ENCODE measurements around the gene TMEM225.
"Not testable (repeated sequence)": the region's sequence is repeated elsewhere in the genome, so short reads cannot be mapped to it uniquely, and the experiment has no call there.

Gene TMEM225

GRCh38 chr11:123880912-123881311 is 4.6 kb downstream of the TMEM225 start:
- TF ChIP-seq SPI1 (IDR thresholded peaks at IDR 0.05; ENCODE audit: low read depth, low read length) (no peak), POLR2A (IDR thresholded peaks at IDR 0.05; ENCODE audit: low read depth, low read length) (no peak), POU2F2 (IDR thresholded peaks at IDR 0.05; ENCODE audit: low read depth, low read length) (no peak), PAX5 (IDR thresholded peaks at IDR 0.05; ENCODE audit: insufficient read depth, low read length, severe bottlenecking) (no peak), POLR2AphosphoS5 (IDR thresholded peaks at IDR 0.05; ENCODE audit: low read depth, low read length) (no peak)
- FAIRE-seq (no peak), DNase-seq (ENCODE audit: insufficient read length, low spot score) (no peak)

GRCh38 chr11:123867795-123868194 is 17.7 kb downstream of the TMEM225 start:
- not testable (repeated sequence) for FAIRE-seq; DNase-seq (ENCODE audit: insufficient read length, low spot score)

- not testable (repeated sequence) for FAIRE-seq
Observed at GRCh38 chr11:123865293-123865692, 20.2 kb downstream of the TMEM225 start.

GRCh38 chr11:123859731-123860130 is 25.7 kb downstream of the TMEM225 start:
- FAIRE-seq (no peak), DNase-seq (ENCODE audit: insufficient read length, low spot score) (no peak)
- TF ChIP-seq SPI1 (IDR thresholded peaks at IDR 0.05; ENCODE audit: low read depth, low read length) (no peak), POLR2A (IDR thresholded peaks at IDR 0.05; ENCODE audit: low read depth, low read length) (no peak), POU2F2 (IDR thresholded peaks at IDR 0.05; ENCODE audit: low read depth, low read length) (no peak), POLR2AphosphoS5 (IDR thresholded peaks at IDR 0.05; ENCODE audit: low read depth, low read length) (no peak), PAX5 (IDR thresholded peaks at IDR 0.05; ENCODE audit: insufficient read depth, low read length, severe bottlenecking) (no peak), TAF1 (IDR thresholded peaks at IDR 0.05; ENCODE audit: low read depth, low read length) (no peak)

More at GRCh38 chr11:123865293-123865692, 20.2 kb downstream of the TMEM225 start:
- not testable (repeated sequence) for DNase-seq (ENCODE audit: insufficient read length, low spot score)

GRCh38 chr11:123856444-123856843 is 29.0 kb downstream of the TMEM225 start:
- FAIRE-seq (no peak), DNase-seq (ENCODE audit: insufficient read length, low spot score) (no peak)
- no peak for TF ChIP-seq POLR2AphosphoS5 (IDR thresholded peaks at IDR 0.05; ENCODE audit: low read depth, low read length)
- no peak for TF ChIP-seq PAX5 (IDR thresholded peaks at IDR 0.05; ENCODE audit: insufficient read depth, low read length, severe bottlenecking)
- no peak for TF ChIP-seq POU2F2 (IDR thresholded peaks at IDR 0.05; ENCODE audit: low read depth, low read length)
- TF ChIP-seq TAF1 (IDR thresholded peaks at IDR 0.05; ENCODE audit: low read depth, low read length) = no peak

GRCh38 chr11:123853038-123853437 is 32.4 kb downstream of the TMEM225 start:
- DNase-seq (ENCODE audit: insufficient read length, low spot score) (no peak), FAIRE-seq (no peak)
- TF ChIP-seq POU2F2 (IDR thresholded peaks at IDR 0.05; ENCODE audit: low read depth, low read length) (no peak), POLR2A (IDR thresholded peaks at IDR 0.05; ENCODE audit: low read depth, low read length) (no peak), SPI1 (IDR thresholded peaks at IDR 0.05; ENCODE audit: low read depth, low read length) (no peak), PAX5 (IDR thresholded peaks at IDR 0.05; ENCODE audit: insufficient read depth, low read length, severe bottlenecking) (no peak), POLR2AphosphoS5 (IDR thresholded peaks at IDR 0.05; ENCODE audit: low read depth, low read length) (no peak), TAF1 (IDR thresholded peaks at IDR 0.05; ENCODE audit: low read depth, low read length) (no peak)

GRCh38 chr11:123852321-123852720 is 33.1 kb downstream of the TMEM225 start:
- FAIRE-seq (no peak), DNase-seq (ENCODE audit: insufficient read length, low spot score) (no peak)
- TF ChIP-seq SPI1 (IDR thresholded peaks at IDR 0.05; ENCODE audit: low read depth, low read length) = no peak
- no peak for TF ChIP-seq POU2F2 (IDR thresholded peaks at IDR 0.05; ENCODE audit: low read depth, low read length)
- no peak for TF ChIP-seq PAX5 (IDR thresholded peaks at IDR 0.05; ENCODE audit: insufficient read depth, low read length, severe bottlenecking)
- TF ChIP-seq POLR2A (IDR thresholded peaks at IDR 0.05; ENCODE audit: low read depth, low read length) = no peak
- TF ChIP-seq POLR2AphosphoS5 (IDR thresholded peaks at IDR 0.05; ENCODE audit: low read depth, low read length) = no peak
- no peak for TF ChIP-seq TAF1 (IDR thresholded peaks at IDR 0.05; ENCODE audit: low read depth, low read length)

- no peak for DNase-seq (ENCODE audit: insufficient read length, low spot score)
- no peak for FAIRE-seq
- TF ChIP-seq TAF1 (IDR thresholded peaks at IDR 0.05; ENCODE audit: low read depth, low read length) (no peak), PAX5 (IDR thresholded peaks at IDR 0.05; ENCODE audit: insufficient read depth, low read length, severe bottlenecking) (no peak), POU2F2 (IDR thresholded peaks at IDR 0.05; ENCODE audit: low read depth, low read length) (no peak), POLR2AphosphoS5 (IDR thresholded peaks at IDR 0.05; ENCODE audit: low read depth, low read length) (no peak), SPI1 (IDR thresholded peaks at IDR 0.05; ENCODE audit: low read depth, low read length) (no peak), POLR2A (IDR thresholded peaks at IDR 0.05; ENCODE audit: low read depth, low read length) (no peak)
Observed at GRCh38 chr11:123851110-123851509, 34.4 kb downstream of the TMEM225 start.

GRCh38 chr11:123841174-123841573 is 44.3 kb downstream of the TMEM225 start:
- no peak for FAIRE-seq
- TF ChIP-seq TAF1 (IDR thresholded peaks at IDR 0.05; ENCODE audit: low read depth, low read length) (no peak), PAX5 (IDR thresholded peaks at IDR 0.05; ENCODE audit: insufficient read depth, low read length, severe bottlenecking) (no peak), POLR2AphosphoS5 (IDR thresholded peaks at IDR 0.05; ENCODE audit: low read depth, low read length) (no peak), POU2F2 (IDR thresholded peaks at IDR 0.05; ENCODE audit: low read depth, low read length) (no peak), SPI1 (IDR thresholded peaks at IDR 0.05; ENCODE audit: low read depth, low read length) (no peak), POLR2A (IDR thresholded peaks at IDR 0.05; ENCODE audit: low read depth, low read length) (no peak)
- DNase-seq (ENCODE audit: insufficient read length, low spot score) = no peak

GRCh38 chr11:123839131-123839530 is 46.3 kb downstream of the TMEM225 start:
- no peak for TF ChIP-seq POLR2A (IDR thresholded peaks at IDR 0.05; ENCODE audit: low read depth, low read length)
- TF ChIP-seq POLR2AphosphoS5 (IDR thresholded peaks at IDR 0.05; ENCODE audit: low read depth, low read length) = no peak
- no peak for TF ChIP-seq PAX5 (IDR thresholded peaks at IDR 0.05; ENCODE audit: insufficient read depth, low read length, severe bottlenecking)
- TF ChIP-seq SPI1 (IDR thresholded peaks at IDR 0.05; ENCODE audit: low read depth, low read length) = no peak
- TF ChIP-seq TAF1 (IDR thresholded peaks at IDR 0.05; ENCODE audit: low read depth, low read length) = no peak
- no peak for TF ChIP-seq POU2F2 (IDR thresholded peaks at IDR 0.05; ENCODE audit: low read depth, low read length)
- DNase-seq (ENCODE audit: insufficient read length, low spot score) = no peak
- no peak for FAIRE-seq

GRCh38 chr11:123838659-123839058 is 46.8 kb downstream of the TMEM225 start:
- TF ChIP-seq PAX5 (IDR thresholded peaks at IDR 0.05; ENCODE audit: insufficient read depth, low read length, severe bottlenecking) = no peak
- TF ChIP-seq POLR2A (IDR thresholded peaks at IDR 0.05; ENCODE audit: low read depth, low read length) = no peak
- TF ChIP-seq POU2F2 (IDR thresholded peaks at IDR 0.05; ENCODE audit: low read depth, low read length) = no peak
- no peak for FAIRE-seq
- DNase-seq (ENCODE audit: insufficient read length, low spot score) = no peak

All from GM12891 (cell line).